Activated T-helper 1 cell treated with anti-CD3 and anti-CD28 coated beads, Interleukin-2, amount 50 U/mL, for 16 hours (primary cell): ENCODE data around the gene LAMC3.
"Not testable (repeated sequence)": the region's sequence is repeated elsewhere in the genome, so short reads cannot be mapped to it uniquely, and the experiment has no call there.

ENCODE experiments used
- DNase-seq, 2 donors: peaks; one replicate each; pipeline ENCODE4 v3.0.0-alpha.2; 2020; ENCODE audit warnings: low read depth in 1 of 2, low spot score in 1 of 2

Gene LAMC3

DNA sequence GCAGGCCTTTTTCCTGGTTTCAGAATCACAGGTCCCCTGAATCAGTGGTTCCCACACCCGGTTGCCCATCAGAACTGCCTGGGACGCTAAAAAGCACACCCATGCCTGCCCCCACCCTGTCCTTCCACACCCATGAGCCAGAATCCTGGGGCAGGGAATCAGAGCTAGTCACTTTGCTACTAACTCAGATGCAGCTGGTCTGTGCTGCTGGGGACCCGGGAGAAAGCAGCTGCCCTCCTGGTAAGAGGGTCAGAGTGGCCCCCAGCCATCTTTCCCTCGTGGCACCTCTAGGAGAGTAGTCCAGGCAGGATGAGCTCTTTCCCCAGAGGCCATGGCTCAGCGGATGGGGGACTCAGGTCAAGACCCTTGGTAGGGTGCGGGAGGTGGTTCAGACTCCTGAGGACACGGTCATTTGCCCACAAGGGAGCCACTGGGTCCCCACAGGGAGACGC is 105.1 kb downstream of the LAMC3 start:
- no peak for DNase-seq

DNA sequence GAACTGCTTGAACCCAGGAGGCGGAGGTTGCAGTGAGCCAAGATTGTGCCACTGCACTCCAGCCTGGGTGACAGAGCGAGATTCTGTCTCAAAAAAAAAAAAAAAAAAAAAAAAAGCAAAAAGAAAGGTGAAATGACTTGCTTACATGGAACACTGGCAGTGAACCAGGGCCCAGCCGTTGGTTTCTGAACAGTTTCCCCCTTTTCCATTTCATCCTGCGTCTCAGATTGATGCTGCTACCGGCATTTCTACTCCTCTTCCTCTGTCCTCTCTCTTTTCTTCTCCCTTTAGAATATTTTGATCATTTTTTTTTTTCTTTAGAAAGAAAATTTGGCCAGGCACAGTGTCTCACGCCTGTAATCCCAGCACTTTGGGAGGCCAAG is 106.4 kb downstream of the LAMC3 start:
- DNase-seq, result not testable (repeated sequence)

DNA sequence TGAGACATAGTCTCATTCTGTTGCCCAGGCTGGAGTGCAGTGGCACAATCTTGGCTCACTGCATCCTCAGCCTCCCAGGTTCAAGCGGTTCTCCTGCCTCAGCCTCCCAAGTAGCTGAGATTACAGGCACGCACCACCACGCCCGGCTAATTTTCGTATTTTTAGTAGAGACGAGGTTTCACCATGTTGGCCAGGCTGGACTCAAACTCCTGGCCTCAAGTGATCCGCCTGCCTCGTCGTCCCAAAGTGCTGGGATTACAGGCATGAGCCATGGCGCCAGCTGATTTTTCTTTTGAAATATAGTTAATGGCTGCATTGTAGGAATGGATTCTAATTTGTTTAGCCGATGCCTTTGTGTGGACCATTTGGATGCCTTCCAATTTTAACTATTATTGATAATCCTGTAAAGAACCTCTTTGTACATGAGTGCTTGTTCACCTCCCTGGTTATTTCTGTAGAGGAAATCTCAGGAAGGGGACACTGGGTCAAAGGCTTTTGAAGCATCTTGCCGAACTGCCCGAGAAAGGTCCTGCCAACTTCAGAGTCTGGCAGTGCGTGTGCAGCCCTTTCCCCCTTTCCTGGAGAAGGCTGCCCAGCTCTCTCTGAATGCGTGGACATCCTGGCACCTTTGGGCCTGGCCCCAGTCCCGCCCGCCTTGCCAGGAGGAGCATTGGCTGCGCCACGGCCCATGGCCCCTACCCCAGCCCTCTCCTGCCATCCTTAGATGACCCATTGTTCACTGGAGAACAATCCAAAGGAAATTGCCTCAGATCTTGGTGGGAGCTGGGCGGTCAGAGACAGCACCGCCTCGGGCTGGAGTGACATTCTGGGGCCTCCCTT is 107.5 kb downstream of the LAMC3 start:
- DNase-seq, result no peak

DNA sequence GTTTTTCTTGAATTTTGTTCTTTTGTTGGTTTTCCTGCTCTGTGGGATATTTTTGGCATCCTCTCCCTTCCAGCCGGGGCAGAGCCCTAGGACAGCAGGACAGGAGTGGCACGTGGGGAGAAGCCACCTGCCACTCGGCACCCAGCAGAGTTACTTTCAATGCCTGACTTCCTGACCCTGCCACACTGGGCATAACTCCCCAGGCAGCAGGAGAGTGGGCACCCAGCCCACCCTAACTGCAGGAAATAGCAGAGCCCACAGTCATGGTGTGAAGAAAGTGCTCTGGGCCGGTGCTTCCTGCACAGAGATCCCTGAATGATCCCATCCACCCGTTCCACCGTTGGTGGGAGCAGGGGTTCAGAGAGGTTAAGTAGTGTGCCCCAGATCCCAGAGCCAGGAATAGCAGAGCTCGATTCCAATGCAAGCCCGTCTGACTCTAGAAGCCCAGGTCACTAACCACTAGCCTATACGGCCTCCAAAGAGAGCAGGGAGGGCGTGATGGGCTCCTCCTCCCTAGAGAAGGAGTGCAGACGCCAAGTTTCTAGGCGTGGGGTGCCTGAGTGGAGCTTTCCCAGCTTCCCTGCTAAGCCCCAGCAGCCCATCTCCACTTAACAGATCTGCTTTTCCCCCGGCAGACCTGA is 108.3 kb downstream of the LAMC3 start:
- no peak for DNase-seq

DNA sequence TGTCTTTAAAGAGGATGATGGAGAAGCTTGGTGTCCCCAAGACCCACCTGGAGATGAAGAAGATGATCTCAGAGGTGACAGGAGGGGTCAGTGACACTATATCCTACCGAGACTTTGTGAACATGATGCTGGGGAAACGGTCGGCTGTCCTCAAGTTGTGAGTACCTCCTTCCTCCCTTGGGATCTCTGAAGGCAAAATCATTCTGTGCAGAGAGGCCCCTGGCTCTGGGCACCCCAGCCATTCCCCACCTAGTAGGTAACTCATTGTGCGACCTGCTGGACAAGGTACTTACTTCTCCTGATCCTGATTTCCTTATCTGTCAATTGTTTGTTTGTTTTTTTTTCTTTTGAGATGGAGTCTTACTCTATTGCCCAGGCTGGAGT is 108.8 kb downstream of the LAMC3 start:
- DNase-seq, result no peak

DNA sequence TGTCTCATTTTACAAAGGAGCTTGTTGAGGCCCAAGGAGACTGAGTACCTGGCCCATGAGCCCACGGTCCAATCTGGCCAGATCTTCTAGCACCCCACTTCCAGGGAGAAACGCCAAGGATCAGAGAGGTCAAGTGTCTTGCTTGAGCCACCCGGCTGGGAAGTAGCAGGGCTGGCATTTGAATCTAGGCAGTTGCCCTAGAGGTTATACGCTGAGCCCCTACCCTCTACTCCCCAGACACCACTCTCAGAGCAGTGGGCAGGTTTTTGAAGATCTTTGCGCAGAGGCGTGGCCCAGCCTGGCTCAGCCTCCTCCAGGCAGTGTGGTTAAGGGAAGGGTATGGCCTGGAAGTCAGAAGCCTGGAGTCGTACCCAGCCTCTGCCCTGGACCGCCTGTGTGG is 110.6 kb downstream of the LAMC3 start:
- no peak for DNase-seq

DNA sequence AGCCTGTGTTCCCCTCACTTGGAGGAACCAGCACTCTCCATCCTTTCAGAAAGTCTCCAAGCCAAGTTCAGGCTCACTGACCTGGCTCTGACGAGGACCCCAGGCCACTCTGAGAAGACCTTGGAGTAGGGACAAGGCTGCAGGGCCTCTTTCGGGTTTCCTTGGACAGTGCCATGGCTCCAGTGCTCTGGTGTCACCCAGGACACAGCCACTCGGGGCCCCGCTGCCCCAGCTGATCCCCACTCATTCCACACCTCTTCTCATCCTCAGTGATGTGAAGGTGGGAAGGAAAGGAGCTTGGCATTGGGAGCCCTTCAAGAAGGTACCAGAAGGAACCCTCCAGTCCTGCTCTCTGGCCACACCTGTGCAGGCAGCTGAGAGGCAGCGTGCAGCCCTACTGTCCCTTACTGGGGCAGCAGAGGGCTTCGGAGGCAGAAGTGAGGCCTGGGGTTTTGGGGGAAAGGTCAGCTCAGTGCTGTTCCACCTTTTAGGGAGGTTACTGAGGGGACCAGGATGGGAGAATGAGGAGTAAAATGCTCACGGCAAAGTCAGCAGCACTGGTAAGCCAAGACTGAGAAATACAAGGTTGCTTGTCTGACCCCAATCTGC is 111.8 kb downstream of the LAMC3 start:
- DNase-seq, result no peak

DNA sequence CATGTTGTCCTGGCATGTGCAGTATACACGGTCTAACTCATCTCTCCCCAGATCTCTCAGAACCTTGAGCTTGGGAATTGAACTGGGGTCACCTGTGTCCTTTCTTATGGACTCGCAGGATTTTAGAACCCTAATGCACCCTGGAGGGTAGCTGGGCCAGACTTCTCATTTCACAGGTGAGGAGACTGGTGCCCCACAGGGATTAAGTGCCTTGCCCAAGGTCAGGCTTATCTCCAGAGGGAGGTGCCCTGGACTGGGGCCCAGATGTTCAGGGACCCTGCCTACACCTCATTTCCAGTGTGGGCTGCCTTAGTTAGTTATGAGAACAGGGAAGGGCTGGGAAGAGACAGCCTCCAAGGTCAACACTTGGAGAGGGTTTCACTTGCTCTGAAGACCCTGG is 112.4 kb downstream of the LAMC3 start:
- no peak for DNase-seq

DNA sequence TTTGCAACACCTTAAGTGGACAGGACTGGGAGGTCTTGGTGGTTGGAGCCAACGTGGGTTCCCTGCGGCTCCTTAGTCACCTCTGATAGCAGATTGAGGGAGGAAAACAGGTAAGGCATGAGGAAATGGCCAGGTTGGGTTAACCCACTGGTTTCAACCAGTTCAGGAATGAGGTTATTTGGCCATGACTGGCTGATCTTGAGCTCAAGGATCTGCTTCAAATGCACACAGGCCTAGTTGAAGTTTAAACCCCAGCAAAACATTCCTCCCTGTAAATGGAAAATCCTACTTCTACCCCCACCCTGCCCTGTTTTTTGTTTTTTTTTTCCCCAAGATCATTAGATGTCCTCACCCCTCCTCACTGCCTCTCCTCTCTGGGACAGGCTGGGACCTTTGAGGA is 113.2 kb downstream of the LAMC3 start:
- DNase-seq, result no peak

DNA sequence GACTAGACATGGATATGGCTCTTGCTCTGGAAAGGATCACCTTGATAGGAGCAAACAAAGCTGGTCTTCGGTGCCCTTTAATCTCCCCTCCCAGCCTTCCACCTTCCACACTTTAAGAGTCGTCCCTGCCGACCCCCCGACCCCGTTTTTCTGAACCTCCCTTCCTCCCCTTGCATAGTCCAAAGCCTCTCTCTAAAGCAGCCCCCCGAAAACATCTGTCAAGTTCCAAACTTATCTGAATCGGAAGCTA is 116.0 kb downstream of the LAMC3 start:
- no peak for DNase-seq

DNA sequence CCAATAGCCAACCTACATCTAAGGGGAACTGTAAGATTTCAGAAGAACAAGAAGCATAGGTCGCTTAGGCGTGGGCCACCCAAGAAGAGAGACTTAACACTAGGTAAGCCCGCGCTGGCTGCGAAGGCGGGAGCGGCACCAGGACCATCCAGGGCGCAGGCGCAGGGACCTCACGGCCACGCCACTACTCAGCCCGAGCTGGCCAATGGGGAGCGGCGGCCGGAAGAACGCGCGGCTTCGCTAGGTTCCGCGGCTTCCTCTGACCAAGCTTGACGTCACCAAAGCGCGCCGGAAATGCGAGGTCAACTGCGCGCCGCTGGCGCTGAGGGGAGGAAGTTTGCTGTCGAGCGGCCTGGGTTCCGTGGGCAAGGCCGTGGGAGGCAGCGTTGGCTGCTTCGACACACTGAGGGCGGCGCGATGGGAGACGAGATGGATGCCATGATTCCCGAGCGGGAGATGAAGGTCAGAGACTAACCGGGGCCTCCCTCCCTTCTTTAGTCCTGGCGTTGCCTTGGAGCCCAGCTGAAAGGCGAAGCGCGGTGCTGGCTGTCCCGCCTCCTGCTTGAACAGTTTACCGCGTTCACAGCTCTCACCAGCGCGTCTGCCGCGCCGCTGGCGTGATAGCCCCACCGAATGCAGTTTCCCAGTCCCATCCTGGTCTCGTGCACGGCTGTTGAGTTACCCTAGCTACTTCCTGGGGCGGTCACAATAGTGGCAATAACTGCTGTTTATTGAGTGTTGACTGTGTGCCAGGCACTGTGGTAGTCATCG is 116.5 kb downstream of the LAMC3 start, which contains the start of gene NUP214:
TSS of gene NUP214 (plus strand) at position 299 of the 771 bp plus-strand sequence. CDS start at position 418, 119 bp downstream.
- peak; percentile 99 to 100 for DNase-seq

DNA sequence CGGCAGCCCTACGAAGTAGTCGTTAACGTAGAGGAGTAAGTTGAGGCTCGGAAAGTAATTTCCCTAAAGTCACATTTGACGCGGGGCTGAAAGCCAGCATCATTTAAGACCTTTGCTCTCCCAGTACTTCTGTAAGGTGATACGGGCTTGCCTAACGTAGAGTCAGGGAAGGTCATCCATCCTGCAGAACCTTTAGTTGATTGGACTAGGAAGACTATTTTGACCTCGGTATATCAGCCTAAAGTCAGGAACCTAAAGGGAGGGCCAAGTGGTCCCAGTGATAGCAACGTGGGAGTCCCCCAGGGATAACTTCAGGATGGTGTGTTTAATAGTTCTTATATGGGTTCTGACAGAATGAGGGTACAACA is 117.1 kb downstream of the LAMC3 start:
- no peak for DNase-seq

DNA sequence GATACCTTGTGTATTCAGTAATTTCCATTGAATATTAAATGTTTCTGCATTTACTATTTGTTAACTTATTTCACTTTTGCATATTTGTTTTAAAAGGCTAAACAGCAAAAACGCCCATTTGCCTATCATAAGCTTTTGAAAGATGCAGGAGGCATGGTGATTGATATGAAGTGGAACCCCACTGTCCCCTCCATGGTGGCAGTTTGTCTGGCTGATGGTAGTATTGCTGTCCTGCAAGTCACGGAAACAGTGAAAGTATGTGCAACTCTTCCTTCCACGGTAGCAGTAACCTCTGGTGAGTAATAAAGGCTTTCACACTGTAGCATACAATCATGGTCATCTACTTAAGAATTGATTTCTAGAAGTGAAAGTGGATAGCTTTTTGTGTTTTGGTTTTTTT is 120.2 kb downstream of the LAMC3 start:
- DNase-seq, result no peak

DNA sequence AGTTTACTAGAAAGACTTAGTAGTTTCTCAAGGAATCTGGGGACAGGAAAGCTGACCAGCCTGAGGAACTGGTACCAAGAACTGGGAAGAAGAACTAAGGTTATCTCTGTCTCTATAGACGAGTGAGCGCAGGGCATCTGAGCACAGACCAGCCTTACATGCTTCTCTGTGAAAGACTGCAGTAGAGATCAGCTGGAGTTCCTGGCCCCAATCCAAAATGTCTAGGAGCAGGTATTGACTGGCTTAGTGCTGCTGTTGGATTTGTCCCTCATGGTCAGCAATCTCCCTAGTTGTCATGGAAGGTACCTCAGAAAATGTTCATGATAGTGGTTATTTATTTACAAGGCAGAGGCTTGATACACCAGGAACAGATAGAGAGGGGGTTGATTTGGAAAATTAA is 129.7 kb downstream of the LAMC3 start:
- DNase-seq, result no peak

DNA sequence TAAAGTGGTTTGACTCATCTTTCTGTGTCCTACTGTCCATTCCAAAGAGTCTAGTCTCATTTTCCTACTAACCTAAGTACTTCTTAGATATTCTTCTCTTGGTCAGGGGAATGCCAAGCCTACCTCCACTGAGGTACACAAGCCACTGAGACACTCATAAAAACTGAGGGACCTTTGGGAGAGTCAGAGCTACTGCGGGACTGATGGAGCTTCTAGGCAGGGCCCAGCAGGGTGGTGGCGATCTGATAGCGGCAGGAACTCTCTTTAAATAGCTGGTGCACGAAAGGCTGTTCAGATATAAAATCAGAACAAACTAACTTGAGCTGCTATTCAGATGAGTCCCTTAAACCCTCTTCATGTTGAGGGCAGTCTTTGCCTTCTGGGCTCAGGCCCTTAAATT is 131.1 kb downstream of the LAMC3 start:
- DNase-seq, result no peak

DNA sequence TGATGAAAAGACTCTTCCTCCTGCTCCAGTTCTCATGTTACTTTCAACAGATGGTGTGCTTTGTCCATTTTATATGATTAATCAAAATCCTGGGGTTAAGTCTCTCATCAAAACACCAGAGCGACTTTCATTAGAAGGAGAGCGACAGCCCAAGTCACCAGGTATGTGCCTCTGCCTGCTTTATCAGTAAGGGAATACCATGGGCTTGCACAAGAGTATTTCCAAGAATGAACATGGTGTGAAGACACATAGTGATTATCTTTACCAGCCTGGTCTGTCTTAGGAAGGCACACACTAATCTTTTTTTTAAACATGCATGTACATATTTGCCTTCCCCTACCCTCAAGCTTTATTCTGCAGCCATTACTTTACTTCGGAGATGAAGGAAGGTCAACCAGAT is 131.6 kb downstream of the LAMC3 start:
- DNase-seq, result no peak

DNA sequence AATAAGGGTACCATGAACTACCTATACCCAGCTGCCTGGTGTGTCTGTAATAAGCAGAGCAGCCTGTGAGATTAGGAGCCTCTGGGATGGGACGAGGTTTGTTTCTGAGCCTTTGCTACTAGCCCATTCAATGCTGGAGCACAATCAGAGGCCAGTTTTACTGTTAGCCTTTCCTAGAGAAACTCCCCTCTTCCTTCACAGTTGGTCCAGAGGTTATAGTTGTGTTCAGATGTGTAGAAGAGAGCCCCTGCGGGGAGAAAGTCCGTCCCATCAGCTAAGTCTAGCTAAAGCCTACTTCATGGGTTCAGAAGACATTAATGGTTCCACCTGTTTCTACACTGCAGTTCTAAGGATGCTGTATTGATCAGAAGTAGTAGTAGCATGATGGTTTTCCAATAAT is 133.2 kb downstream of the LAMC3 start:
- no peak for DNase-seq
